HepG2 (cell line): Measurements from ENCODE around the gene BEAN1. TPM values are rescaled to one million over a fixed set of nuclear protein-coding genes. Genes with fewer than 3 reads are reported as not detected.
A peak's percentile ranks its signal among the peaks of the same experiment; 100 is the strongest.

Experiments
- ATAC-seq: fragments of 200-7000 bp; cut with Tn5 transposase; 3 replicates; pipeline ENCODE4 v1.9.1; 2020; ENCODE audit warnings: mild to moderate bottlenecking, moderate library complexity
- BruUV-seq: library from RNA; stranded (reverse); fragments of 400-500 nt; replicated peaks from 2 replicates; lab custom pipeline; 2021; lab: Mats Ljungman, UMichigan
- CTCF ChIA-PET: fragments of 300-600 bp; formaldehyde crosslinking; extraction: SDS; loops from one replicate; lab custom pipeline; 2021; ENCODE audit warnings: low total read pairs, inconsistent platforms, low intra/inter-chr PET ratio; lab: Yijun Ruan, JAX
- POLR2A ChIA-PET: fragments of 350-600 bp; sonication (Branson Sonifier 250); formaldehyde crosslinking; loops from one replicate; lab custom pipeline; 2020; ENCODE audit warnings: antibody characterized with exemption, inconsistent platforms; lab: Yijun Ruan, JAX
- DNase-seq: peaks from one replicate; pipeline ENCODE4 v3.0.0-alpha.2; 2015; ENCODE audit warnings: low spot score
- FAIRE-seq: peaks from 3 replicates; lab custom pipeline; 2011; peaks lifted over from hg19 to GRCh38; lab: Jason Lieb, UNC
- H2AFZ ChIP-seq: one replicate; pipeline ENCODE4 v1.6.1; 2011; ENCODE audit warnings: low read length, inconsistent platforms
- H3K27ac ChIP-seq: fragments of 300-600 bp; 3 replicates; pipeline ENCODE4 v1.8.0; 2011; ENCODE audit warnings: mixed run types, mild to moderate bottlenecking, mixed read lengths, low read length, inconsistent platforms; ENCODE audit not compliant: insufficient read depth; ENCODE audit errors: extremely low read length
- H3K27me3 ChIP-seq, 2 experiments: fragments of 200-600 bp in 1 of 2; 2 replicates in 1 of 2; 3 replicates in 1 of 2; pipeline versions ENCODE4 v1.6.0 to v1.8.0; 2011; ENCODE audit warnings: low read length in 2 of 2, mild to moderate bottlenecking in 2 of 2, moderate library complexity in 2 of 2, inconsistent platforms in 1 of 2; ENCODE audit not compliant: insufficient read depth in 2 of 2, control insufficient read depth in 1 of 2
- H3K36me3 ChIP-seq, 2 experiments: fragments of 200-600 bp in 1 of 2; replicated peaks in 1 of 2; 2 replicates in 1 of 2; 3 replicates in 1 of 2; pipeline versions ENCODE4 v1.5.1 to v1.8.0; 2011; ENCODE audit warnings: low read length in 2 of 2, inconsistent platforms in 1 of 2; ENCODE audit not compliant: insufficient read depth in 2 of 2, control insufficient read depth in 1 of 2
- H3K4me1 ChIP-seq: 2 replicates; pipeline ENCODE4 v1.5.1; 2012; ENCODE audit warnings: low read length, inconsistent platforms; ENCODE audit not compliant: insufficient read depth
- H3K4me2 ChIP-seq: 2 replicates; pipeline ENCODE4 v1.6.0; 2011; ENCODE audit warnings: low read depth, low read length, inconsistent platforms
- H3K4me3 ChIP-seq, 3 experiments: fragments of 200-600 bp in 1 of 3; sonication (generic), shearing (Covaris generic) in 1 of 3; replicated peaks in 1 of 3; 2 replicates each; pipeline ENCODE4 v1.5.1; 2011 to 2016; ENCODE audit warnings: low read length in 3 of 3, inconsistent platforms in 2 of 3, low read depth in 2 of 3, mild to moderate bottlenecking in 2 of 3, control low read depth in 1 of 3, mixed read lengths in 1 of 3; ENCODE audit not compliant: insufficient read depth in 1 of 3
- H3K79me2 ChIP-seq: one replicate; pipeline ENCODE4 v1.6.1; 2011; ENCODE audit warnings: low read length, inconsistent platforms; ENCODE audit not compliant: insufficient read depth
- H3K9ac ChIP-seq: 2 replicates; pipeline ENCODE4 v1.6.0; 2011; ENCODE audit warnings: mild to moderate bottlenecking, low read depth, low read length, inconsistent platforms; ENCODE audit not compliant: insufficient read depth
- H3K9me3 ChIP-seq: 2 replicates; pipeline ENCODE4 v1.5.1; 2012; ENCODE audit warnings: mild to moderate bottlenecking, low read length
- H4K20me1 ChIP-seq: 2 replicates; pipeline ENCODE4 v1.6.0; 2011; ENCODE audit warnings: inconsistent platforms, mild to moderate bottlenecking, low read length, moderate library complexity; ENCODE audit not compliant: insufficient read depth
- KDM3A ChIP-seq: IDR thresholded peaks from 2 replicates; pipeline ENCODE4 v1.6.1; 2018; ENCODE audit warnings: low read depth, missing compliant biosample characterization
- NR3C1 ChIP-seq: sonication (generic); formaldehyde crosslinking; IDR thresholded peaks from 2 replicates; pipeline ENCODE4 v1.4.0; 2020; ENCODE audit warnings: missing genetic modification reagents
- PCBP2 ChIP-seq: fragments of 200-400 bp; formaldehyde crosslinking; optimal IDR thresholded peaks from 2 replicates; pipeline ENCODE3; 2018; ENCODE audit warnings: low read length, low read depth; ENCODE audit not compliant: poor library complexity, severe bottlenecking
- RBM39 ChIP-seq: fragments of 200-400 bp; formaldehyde crosslinking; IDR thresholded peaks from one replicate; pipeline ENCODE4 v1.6.1; 2018; ENCODE audit warnings: antibody characterized with exemption, mild to moderate bottlenecking, low read depth, low read length; ENCODE audit not compliant: poor library complexity, severe bottlenecking
- SNAPC2 ChIP-seq: sonication (generic); formaldehyde crosslinking; IDR thresholded peaks from 2 replicates; pipeline ENCODE4 v1.8.1; 2022; ENCODE audit warnings: mild to moderate bottlenecking, missing genetic modification reagents
- TEAD3 ChIP-seq: optimal IDR thresholded peaks from 2 replicates; pipeline ENCODE3; 2016; ENCODE audit warnings: borderline replicate concordance
- WGBS: methylation state at CpG from one replicate; pipeline ENCODE4 v1.1.6; 2017; ENCODE audit warnings: low lambda C conversion rate; 5-methylcytosine and 5-hydroxymethylcytosine counted together
- in situ Hi-C: cut with HindIII; loops from 2 replicates; pipeline ENCODE4 v1.10.0; 2017; ENCODE audit warnings: low pct_unique_long_range_greater_than_20kb; ENCODE audit not compliant: extremely low pct_ligation_motif_present
- intact Hi-C: fragments of 100-400 bp; cut with micrococcal nuclease; formaldehyde crosslinking; loops from one replicate; pipeline ENCODE4 v1.10.0; 2022; ENCODE audit not compliant: unreplicated experiment
- polyA plus RNA-seq, 8 experiments: library from polyadenylated mRNA; depleted of rRNA in 3 of 8; stranded (reverse) in 7 of 8; unstranded in 1 of 8; fragments of >200 nt; fragmentation: Illumina TruSeq in 4 of 8; extraction: Trizol in 4 of 8; gene quantifications; 2 replicates each; pipeline versions ENCODE4 v1.2.1 to v1.2.3, GENCODE V29; 2011 to 2016; ENCODE audit warnings: low read depth in 4 of 8, missing spikeins in 1 of 8, mixed read lengths in 1 of 8; ENCODE audit not compliant: insufficient read depth in 1 of 8
- total RNA-seq, 5 experiments: library from RNA; depleted of rRNA; stranded (reverse); fragments of >200 nt; fragmentation: Illumina TruSeq; extraction: Trizol; gene quantifications; 2 replicates each; pipeline ENCODE4 v1.2.3, GENCODE V29; 2016; ENCODE audit warnings: low read depth in 1 of 5
- TF ChIP-seq, protein P1 (sequence below): sonication (generic); formaldehyde crosslinking; IDR thresholded peaks from one replicate; pipeline ENCODE4 v1.5.1; 2020; ENCODE audit warnings: mild to moderate bottlenecking, missing genetic modification reagents; ENCODE audit errors: not compliant biosample characterization
- TF ChIP-seq, protein P2 (sequence below): sonication (generic); formaldehyde crosslinking; conservative IDR thresholded peaks from 2 replicates; pipeline ENCODE4 v1.8.0; 2022; ENCODE audit warnings: low read depth, missing genetic modification reagents
- TF ChIP-seq, protein P3 (sequence below), 2 experiments: sonication (generic) in 1 of 2; formaldehyde crosslinking in 1 of 2; IDR thresholded peaks; 2 replicates each; pipeline versions ENCODE4 v1.5.1 to v1.6.1; 2011 to 2020; ENCODE audit warnings: borderline replicate concordance in 1 of 2, low read depth in 1 of 2, low read length in 1 of 2, mild to moderate bottlenecking in 1 of 2, missing genetic modification reagents in 1 of 2, moderate library complexity in 1 of 2

The BEAN1 gene
- total and polyA plus RNA-seq, 2 of the 13 experiments (the other 11 are each of a cell fraction or from before 2014, with no cell fraction given): 0.53 to 1.4 TPM

DNA sequence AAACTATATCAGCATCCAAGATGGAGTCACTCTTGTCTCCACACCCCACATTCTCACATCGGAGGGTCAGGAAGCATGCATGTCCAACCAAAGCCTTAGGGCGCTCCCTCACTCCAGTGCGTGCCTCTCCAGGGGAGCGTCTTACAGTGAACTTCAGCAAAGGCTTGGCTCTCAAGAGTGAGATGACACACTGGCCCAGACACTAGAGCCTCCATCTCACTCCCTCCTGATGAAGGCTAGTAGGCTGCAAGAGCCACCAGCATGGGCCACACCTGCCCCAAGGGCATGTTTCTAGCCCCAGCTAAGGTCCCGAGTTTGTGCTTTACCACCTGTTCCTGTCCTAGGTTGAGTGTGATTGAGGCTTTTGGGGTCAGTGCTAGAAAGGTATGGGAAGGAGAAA lies 40.5 kb downstream of the BEAN1 start (continued):
- TF ChIP-seq, protein P1, sequence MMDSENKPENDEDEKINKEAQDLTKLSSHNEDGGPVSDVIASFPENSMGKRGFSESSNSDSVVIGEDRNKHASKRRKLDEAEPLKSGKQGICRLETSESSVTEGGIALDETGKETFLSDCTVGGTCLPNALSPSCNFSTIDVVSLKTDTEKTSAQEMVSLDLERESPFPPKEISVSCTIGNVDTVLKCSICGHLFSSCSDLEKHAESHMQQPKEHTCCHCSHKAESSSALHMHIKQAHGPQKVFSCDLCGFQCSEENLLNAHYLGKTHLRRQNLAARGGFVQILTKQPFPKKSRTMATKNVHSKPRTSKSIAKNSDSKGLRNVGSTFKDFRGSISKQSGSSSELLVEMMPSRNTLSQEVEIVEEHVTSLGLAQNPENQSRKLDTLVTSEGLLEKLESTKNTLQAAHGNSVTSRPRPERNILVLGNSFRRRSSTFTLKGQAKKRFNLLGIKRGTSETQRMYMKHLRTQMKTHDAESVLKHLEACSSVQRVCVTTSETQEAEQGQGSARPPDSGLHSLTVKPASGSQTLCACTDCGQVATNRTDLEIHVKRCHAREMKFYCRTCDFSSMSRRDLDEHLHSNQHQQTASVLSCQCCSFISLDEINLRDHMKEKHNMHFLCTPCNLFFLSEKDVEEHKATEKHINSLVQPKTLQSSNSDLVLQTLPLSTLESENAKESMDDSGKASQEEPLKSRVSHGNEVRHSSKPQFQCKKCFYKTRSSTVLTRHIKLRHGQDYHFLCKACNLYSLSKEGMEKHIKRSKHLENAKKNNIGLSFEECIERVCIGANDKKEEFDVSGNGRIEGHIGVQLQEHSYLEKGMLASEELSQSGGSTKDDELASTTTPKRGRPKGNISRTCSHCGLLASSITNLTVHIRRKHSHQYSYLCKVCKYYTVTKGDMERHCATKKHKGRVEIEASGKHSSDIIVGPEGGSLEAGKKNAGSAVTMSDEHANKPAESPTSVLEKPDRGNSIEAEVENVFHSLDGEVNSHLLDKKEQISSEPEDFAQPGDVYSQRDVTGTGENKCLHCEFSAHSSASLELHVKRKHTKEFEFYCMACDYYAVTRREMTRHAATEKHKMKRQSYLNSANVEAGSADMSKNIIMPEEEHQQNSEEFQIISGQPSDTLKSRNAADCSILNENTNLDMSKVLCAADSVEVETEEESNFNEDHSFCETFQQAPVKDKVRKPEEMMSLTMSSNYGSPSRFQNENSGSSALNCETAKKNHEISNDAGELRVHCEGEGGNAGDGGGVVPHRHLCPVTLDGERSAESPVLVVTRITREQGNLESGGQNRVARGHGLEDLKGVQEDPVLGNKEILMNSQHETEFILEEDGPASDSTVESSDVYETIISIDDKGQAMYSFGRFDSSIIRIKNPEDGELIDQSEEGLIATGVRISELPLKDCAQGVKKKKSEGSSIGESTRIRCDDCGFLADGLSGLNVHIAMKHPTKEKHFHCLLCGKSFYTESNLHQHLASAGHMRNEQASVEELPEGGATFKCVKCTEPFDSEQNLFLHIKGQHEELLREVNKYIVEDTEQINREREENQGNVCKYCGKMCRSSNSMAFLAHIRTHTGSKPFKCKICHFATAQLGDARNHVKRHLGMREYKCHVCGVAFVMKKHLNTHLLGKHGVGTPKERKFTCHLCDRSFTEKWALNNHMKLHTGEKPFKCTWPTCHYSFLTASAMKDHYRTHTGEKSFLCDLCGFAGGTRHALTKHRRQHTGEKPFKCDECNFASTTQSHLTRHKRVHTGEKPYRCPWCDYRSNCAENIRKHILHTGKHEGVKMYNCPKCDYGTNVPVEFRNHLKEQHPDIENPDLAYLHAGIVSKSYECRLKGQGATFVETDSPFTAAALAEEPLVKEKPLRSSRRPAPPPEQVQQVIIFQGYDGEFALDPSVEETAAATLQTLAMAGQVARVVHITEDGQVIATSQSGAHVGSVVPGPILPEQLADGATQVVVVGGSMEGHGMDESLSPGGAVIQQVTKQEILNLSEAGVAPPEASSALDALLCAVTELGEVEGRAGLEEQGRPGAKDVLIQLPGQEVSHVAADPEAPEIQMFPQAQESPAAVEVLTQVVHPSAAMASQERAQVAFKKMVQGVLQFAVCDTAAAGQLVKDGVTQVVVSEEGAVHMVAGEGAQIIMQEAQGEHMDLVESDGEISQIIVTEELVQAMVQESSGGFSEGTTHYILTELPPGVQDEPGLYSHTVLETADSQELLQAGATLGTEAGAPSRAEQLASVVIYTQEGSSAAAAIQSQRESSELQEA (CRISPR knock-in tag): no peak
- no peak for TF ChIP-seq SNAPC2 (CRISPR knock-in tag)
- TF ChIP-seq, all 625 proteins: peak for 0

DNA sequence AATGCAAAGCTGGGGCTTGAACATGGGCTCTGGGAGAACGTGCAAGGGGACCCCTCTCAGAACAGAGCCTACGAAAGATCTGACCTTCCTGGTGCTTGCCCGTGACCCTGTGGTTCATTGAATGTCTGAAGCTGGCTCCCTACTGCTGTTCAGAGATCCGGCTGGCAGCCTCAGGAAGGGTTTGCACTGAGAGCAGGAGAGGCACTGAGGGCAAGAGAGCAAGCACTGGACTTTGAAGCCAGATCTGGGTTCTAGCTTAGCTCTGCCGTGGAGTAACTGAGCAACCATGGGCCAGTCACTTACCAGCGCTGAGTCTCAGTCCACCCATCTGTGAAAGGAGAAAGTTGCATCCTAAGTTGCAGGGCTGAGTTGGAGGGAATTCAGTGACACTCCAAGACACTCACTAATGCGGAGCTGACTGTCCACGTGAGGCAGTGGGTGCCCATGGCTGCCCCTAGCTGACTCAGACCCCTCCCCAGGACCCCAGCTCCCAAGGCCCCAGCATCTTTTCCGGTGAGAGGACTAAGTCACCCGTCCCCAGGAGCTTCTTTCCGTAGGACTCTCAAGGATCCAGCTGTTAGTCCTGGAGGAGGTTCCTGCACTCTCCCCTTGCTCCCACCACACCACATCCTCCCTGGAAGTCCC lies 41.3 kb downstream of the BEAN1 start:
- FAIRE-seq (no peak), ATAC-seq (peak; percentile 57), DNase-seq (no peak)
- CTCF ChIA-PET: no interaction called here
- Histone ChIP-seq H3K4me2 (no peak overlapping the region), H3K79me2 (no peaks in the 10 kb centered on the region), H3K4me3 (no peak overlapping the region), H3K36me3 (no peaks in the 10 kb centered on the region), H3K9me3 (no peaks in the 10 kb centered on the region), H3K27ac (no peak overlapping the region), H2AFZ (no peak overlapping the region), H3K9ac (no peak overlapping the region), H4K20me1 (no peaks in the 10 kb centered on the region), H3K4me1 (peaks cover 11% of the 10 kb centered on the region), H3K27me3 (peaks cover 4 to 45% of the 10 kb centered on the region in 2 experiments)
- WGBS: 17% methylated on average over 8 of the region's 11 CpGs
- POLR2A ChIA-PET: no interaction called here
- in situ Hi-C loops (no loop called here), intact Hi-C loops (no loop called here)
- no TSS peak for BruUV-seq
- no peak for TF ChIP-seq RBM39
- no peak for TF ChIP-seq TEAD3 (CRISPR knock-in tag)
- no peak for TF ChIP-seq NR3C1 (CRISPR knock-in tag)
- TF ChIP-seq KDM3A (CRISPR knock-in tag): no peak
- TF ChIP-seq, protein P2, sequence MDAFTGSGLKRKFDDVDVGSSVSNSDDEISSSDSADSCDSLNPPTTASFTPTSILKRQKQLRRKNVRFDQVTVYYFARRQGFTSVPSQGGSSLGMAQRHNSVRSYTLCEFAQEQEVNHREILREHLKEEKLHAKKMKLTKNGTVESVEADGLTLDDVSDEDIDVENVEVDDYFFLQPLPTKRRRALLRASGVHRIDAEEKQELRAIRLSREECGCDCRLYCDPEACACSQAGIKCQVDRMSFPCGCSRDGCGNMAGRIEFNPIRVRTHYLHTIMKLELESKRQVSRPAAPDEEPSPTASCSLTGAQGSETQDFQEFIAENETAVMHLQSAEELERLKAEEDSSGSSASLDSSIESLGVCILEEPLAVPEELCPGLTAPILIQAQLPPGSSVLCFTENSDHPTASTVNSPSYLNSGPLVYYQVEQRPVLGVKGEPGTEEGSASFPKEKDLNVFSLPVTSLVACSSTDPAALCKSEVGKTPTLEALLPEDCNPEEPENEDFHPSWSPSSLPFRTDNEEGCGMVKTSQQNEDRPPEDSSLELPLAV: no peak
- TF ChIP-seq, protein P3, sequence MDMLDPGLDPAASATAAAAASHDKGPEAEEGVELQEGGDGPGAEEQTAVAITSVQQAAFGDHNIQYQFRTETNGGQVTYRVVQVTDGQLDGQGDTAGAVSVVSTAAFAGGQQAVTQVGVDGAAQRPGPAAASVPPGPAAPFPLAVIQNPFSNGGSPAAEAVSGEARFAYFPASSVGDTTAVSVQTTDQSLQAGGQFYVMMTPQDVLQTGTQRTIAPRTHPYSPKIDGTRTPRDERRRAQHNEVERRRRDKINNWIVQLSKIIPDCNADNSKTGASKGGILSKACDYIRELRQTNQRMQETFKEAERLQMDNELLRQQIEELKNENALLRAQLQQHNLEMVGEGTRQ (IDR thresholded peaks at IDR 0.05; ENCODE audit: low read depth, low read length): 0 out of 2 replicates have a peak, but pooled peaks have one; percentile 5
- TF ChIP-seq, protein P3 (CRISPR knock-in tag; IDR thresholded peaks at IDR 0.05; ENCODE audit: borderline replicate concordance): no peak
- no peak for TF ChIP-seq PCBP2
